Muscle layer of duodenum (tissue), 2 donors: ENCODE measurements around the gene MYOM3.
"Not testable (repeated sequence)": the region's sequence is repeated elsewhere in the genome, so short reads cannot be mapped to it uniquely, and the experiment has no call there.

Source experiments
- H3K27ac ChIP-seq: one replicate; pipeline ENCODE4 v1.7.0; 2013; ENCODE audit warnings: mild to moderate bottlenecking, low read length
- H3K27me3 ChIP-seq: one replicate; pipeline ENCODE4 v1.7.0; 2013; ENCODE audit warnings: low read depth, mild to moderate bottlenecking, control low read depth, low read length
- H3K36me3 ChIP-seq, 2 donors: one replicate each; pipeline ENCODE4 v1.7.0; 2013; ENCODE audit warnings: low read length in 2 of 2, control low read depth in 1 of 2, mild to moderate bottlenecking in 1 of 2; ENCODE audit not compliant: insufficient read depth in 2 of 2, control insufficient read depth in 1 of 2
- H3K4me1 ChIP-seq, 2 donors: one replicate each; pipeline ENCODE4 v1.7.0; 2013; ENCODE audit warnings: low read length in 2 of 2, mild to moderate bottlenecking in 2 of 2, control low read depth in 1 of 2, moderate library complexity in 1 of 2; ENCODE audit not compliant: insufficient read depth in 2 of 2, control insufficient read depth in 1 of 2
- H3K4me3 ChIP-seq, 2 donors: one replicate each; pipeline ENCODE4 v1.7.0; 2013; ENCODE audit warnings: low read length in 2 of 2, low read depth in 1 of 2, mild to moderate bottlenecking in 1 of 2
- H3K9me3 ChIP-seq, 2 donors: one replicate each; pipeline ENCODE4 v1.7.0; 2013; ENCODE audit warnings: low read length in 2 of 2, control low read depth in 1 of 2, mild to moderate bottlenecking in 1 of 2; ENCODE audit not compliant: control insufficient read depth in 1 of 2
- donor health status: healthy.

The MYOM3 gene

GRCh38 chr1:24060482-24060881 lies 51.5 kb downstream of the MYOM3 start:
- Histone ChIP-seq H3K27me3 (no peaks in the 10 kb centered on the region), H3K4me3 (no peak overlapping the region), H3K27ac (no peak overlapping the region), H3K36me3 (no peaks in the 10 kb centered on the region), H3K9me3 (peaks cover 4 to 7% of the 10 kb centered on the region in 2 donors), H3K4me1 (no peaks in the 10 kb centered on the region)

DNA sequence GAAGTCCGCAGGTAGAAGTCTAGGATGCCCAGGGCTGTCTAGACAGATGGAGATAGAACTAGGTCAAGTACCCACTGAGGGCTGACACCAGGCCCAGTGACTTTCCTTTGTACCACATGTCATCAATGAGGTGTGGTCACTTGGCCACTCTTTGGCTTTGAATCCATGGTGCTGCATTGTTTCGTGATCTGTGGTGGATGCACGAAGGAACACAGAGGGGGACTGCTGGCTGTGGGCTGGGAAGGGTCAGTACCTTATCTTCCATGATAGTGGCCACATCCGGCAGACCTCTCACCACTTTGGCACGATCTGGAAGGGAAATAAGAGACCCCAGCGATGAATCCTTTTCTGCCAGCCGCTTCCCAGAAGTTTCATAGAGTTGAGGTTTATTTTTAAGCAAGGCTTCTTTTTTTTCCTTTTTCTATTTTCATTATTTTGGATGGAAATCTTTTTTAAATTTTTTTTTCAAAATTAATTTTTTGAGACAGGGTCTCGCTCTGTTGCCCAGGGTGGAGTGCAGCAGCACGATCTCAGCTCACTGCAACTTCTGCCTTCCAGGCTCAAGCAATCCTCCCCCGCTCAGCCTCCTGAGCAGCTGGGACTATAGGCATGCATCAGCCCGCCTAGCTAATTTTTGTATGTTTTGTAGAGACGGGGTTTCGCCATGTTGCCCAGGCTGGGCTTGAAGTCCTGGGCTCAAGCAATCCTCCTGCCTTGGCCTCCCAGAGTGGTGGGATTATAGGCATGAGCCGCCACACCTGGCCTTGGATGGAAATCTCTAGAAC lies 53.1 kb downstream of the MYOM3 start:
- no peak overlapping the region for H3K27ac ChIP-seq
- peaks cover 4 to 7% of the 10 kb centered on the region in 2 donors for H3K9me3 ChIP-seq
- H3K36me3 ChIP-seq, result no peaks in the 10 kb centered on the region
- no peak overlapping the region for H3K4me3 ChIP-seq
- H3K27me3 ChIP-seq, result no peaks in the 10 kb centered on the region
- H3K4me1 ChIP-seq, result no peaks in the 10 kb centered on the region

DNA sequence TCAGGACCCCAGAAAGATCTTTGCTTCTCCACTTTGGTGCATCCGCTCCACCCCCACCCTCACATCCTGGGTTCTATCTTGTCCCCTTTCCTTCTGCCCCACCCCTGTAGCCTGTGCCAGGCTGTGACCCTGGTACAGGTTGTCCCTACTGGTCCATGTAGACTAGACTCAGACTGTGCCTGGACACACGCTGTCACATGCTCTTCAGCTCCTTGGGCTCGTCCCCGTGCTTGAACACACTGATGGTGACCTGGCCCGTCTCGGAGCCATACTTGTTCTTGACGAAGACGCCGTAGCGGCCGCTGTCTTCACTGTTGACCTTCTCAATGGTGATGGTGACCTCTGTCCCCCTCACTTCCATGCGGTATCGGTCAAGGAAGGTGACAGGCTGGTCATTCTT lies 54.8 kb downstream of the MYOM3 start:
- Histone ChIP-seq H3K4me3 (no peak overlapping the region), H3K27me3 (no peaks in the 10 kb centered on the region), H3K36me3 (no peaks in the 10 kb centered on the region), H3K9me3 (peaks cover under 1 to 3% of the 10 kb centered on the region in 2 donors), H3K27ac (no peak overlapping the region), H3K4me1 (no peaks in the 10 kb centered on the region)

DNA sequence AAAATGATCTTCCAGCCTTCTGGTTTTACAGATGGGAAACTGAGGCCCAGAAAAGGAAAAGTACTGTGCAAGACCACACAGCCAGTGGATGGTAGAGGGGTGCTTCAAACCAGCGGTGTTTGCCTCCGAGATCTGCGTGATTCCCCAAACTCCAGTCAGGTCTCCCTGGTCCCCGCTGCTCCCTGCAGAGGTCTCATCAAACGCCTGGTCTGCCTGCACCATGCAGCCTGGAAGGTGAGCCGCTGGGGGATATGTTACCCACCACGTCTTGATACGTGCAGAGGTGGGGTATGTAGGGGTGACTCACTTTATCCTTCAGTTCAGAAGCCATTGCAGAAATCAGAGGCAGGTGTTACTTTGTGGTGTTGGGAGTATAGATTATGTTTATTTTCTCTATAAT lies 56.3 kb downstream of the MYOM3 start:
- Histone ChIP-seq H3K36me3 (no peaks in the 10 kb centered on the region), H3K9me3 (no peaks in the 10 kb centered on the region), H3K27me3 (no peaks in the 10 kb centered on the region), H3K4me3 (no peak overlapping the region), H3K27ac (no peak overlapping the region), H3K4me1 (no peaks in the 10 kb centered on the region)

- Histone ChIP-seq H3K36me3 (no peaks in the 10 kb centered on the region), H3K9me3 (no peaks in the 10 kb centered on the region), H3K4me1 (peaks cover under 1% of the 10 kb centered on the region in 2 donors), H3K27me3 (no peaks in the 10 kb centered on the region), H3K27ac (no peak overlapping the region), H3K4me3 (no peak overlapping the region)
These were observed 59.7 kb downstream of the MYOM3 start for GRCh38 chr1:24052220-24052619.

DNA sequence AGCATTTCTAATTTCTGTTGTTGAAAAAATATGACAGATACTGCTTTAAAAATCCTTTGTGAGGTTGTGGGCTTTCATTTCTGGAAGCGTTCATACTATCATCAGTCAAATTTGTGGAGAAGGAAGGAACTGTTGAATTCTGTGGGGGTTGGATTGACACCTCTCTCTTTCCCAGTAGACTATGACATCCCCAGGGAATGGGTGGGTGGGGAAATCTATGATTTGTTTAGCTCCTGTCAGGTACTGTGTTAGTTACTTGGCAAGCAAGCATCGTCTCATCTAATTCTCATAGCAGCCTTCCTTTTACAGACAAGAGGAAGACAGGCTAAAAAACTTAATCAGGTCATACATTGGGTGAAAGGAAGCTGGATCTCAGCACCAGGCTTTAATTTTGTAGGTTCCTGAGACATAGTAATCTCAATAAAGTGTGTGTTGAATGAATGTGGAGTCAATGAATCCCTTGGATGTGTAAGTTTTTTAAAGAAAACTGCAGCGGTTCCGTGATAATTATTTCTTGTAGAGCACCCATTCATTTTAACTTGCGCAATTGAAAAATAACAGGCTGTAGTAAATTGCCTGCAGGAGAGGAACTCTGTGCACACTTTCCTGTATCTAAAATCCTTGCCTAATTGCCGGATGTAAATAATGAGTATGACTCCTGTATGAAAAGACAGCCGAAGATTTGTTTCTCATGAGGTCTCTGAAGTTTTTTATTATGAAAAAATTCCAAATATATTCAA lies 60.6 kb downstream of the MYOM3 start:
- H3K27ac ChIP-seq, result no peak overlapping the region

GRCh38 chr1:24049733-24050132 lies 62.2 kb downstream of the MYOM3 start:
- Histone ChIP-seq H3K4me3 (no peak overlapping the region), H3K27me3 (no peaks in the 10 kb centered on the region), H3K9me3 (no peaks in the 10 kb centered on the region), H3K27ac (no peak overlapping the region), H3K36me3 (no peaks in the 10 kb centered on the region), H3K4me1 (peaks cover 6 to 12% of the 10 kb centered on the region in 2 donors)

More for the DNA sequence above, 60.6 kb downstream of the MYOM3 start:
- H3K9me3 ChIP-seq, result no peaks in the 10 kb centered on the region
- no peaks in the 10 kb centered on the region for H3K36me3 ChIP-seq
- no peaks in the 10 kb centered on the region for H3K27me3 ChIP-seq
- H3K4me1 ChIP-seq, result peaks cover 6 to 9% of the 10 kb centered on the region in 2 donors
- H3K4me3 ChIP-seq, result no peak overlapping the region

DNA sequence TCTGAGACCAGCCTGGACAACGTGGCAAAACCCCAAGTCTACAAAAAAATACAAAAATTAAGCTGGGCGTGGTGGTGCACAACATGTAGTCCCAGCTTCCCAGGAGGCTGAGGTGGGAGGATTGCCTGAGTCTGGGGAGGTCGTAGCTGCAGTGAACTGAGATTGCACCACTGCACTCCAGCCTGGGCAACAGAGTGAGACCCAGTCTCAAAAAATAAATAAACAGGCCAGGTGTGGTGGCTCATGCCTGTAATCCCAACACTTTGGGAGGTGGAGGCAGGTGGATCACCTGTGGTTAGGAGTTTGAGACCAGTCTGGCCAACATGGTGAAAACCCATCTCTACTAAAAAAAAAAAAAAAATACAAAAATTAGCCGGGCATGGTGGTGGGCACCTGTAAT lies 63.0 kb downstream of the MYOM3 start:
- not testable (repeated sequence) for H3K27ac ChIP-seq, H3K9me3 ChIP-seq, H3K36me3 ChIP-seq, H3K4me3 ChIP-seq, H3K27me3 ChIP-seq
- H3K4me1 ChIP-seq, result peaks cover 6 to 12% of the 10 kb centered on the region in 2 donors

GRCh38 chr1:24048205-24048869 lies 63.6 kb downstream of the MYOM3 start:
- Histone ChIP-seq H3K4me1 (peaks cover 6 to 12% of the 10 kb centered on the region in 2 donors), H3K4me3 (no peak overlapping the region), H3K27ac (no peak overlapping the region), H3K9me3 (no peaks in the 10 kb centered on the region), H3K27me3 (no peaks in the 10 kb centered on the region), H3K36me3 (no peaks in the 10 kb centered on the region)

- peaks cover 6 to 12% of the 10 kb centered on the region in 2 donors for H3K4me1 ChIP-seq
- H3K27me3 ChIP-seq, result no peaks in the 10 kb centered on the region
- H3K4me3 ChIP-seq, result no peak overlapping the region
- H3K27ac ChIP-seq, result peak overlapping the region; percentile 23
- no peaks in the 10 kb centered on the region for H3K9me3 ChIP-seq
- H3K36me3 ChIP-seq, result no peaks in the 10 kb centered on the region
These were observed 64.8 kb downstream of the MYOM3 start for GRCh38 chr1:24047110-24047477.

GRCh38 chr1:24045771-24046170 lies 66.2 kb downstream of the MYOM3 start:
- Histone ChIP-seq H3K27me3 (no peaks in the 10 kb centered on the region), H3K36me3 (no peaks in the 10 kb centered on the region), H3K27ac (no peak overlapping the region), H3K4me3 (no peak overlapping the region), H3K9me3 (no peaks in the 10 kb centered on the region), H3K4me1 (peaks cover 6 to 12% of the 10 kb centered on the region in 2 donors)
